Suprapubic skin (tissue), 2 donors: Measurements from ENCODE around the gene STAC2.

Experiments used
- EP300 ChIP-seq: sonication (generic); formaldehyde crosslinking; IDR thresholded peaks from one replicate; pipeline ENCODE4 v1.6.1; 2017; ENCODE audit warnings: antibody characterized with exemption
- POLR2A ChIP-seq, 2 donors: fragments of 450-650 bp; IDR thresholded peaks; one replicate each; pipeline ENCODE4 v1.6.1; 2017; ENCODE audit warnings: antibody characterized with exemption in 2 of 2, mild to moderate bottlenecking in 2 of 2, moderate library complexity in 2 of 2

- TF ChIP-seq POLR2A (IDR thresholded peaks at IDR 0.05) (no peak), EP300 (no peak)
Observed at GRCh38 chr17:39208136-39208535, 17.6 kb downstream of the STAC2 start.
